DND-41 (cell line): ENCODE measurements around the gene PRRX2.

ENCODE experiments used
- ATAC-seq: fragments of 200-7000 bp; cut with Tn5 transposase; 3 replicates; pipeline ENCODE4 v1.9.1; 2021; ENCODE audit warnings: low read depth; ENCODE audit not compliant: insufficient read depth
- DNase-seq: peaks from one replicate; pipeline ENCODE4 v3.0.0-alpha.2; 2020
- H2AFZ ChIP-seq: 2 replicates; pipeline ENCODE4 v1.6.0; 2012; ENCODE audit warnings: low read depth, low read length
- H3K27ac ChIP-seq: 2 replicates; pipeline ENCODE4 v1.5.1; 2012; ENCODE audit warnings: low read length, inconsistent platforms
- H3K27me3 ChIP-seq: fragments of 200-600 bp; sonication (generic); 2 replicates; pipeline ENCODE4 v1.6.0; 2012; ENCODE audit warnings: low read length, mild to moderate bottlenecking, inconsistent platforms; ENCODE audit not compliant: insufficient read depth, poor library complexity
- H3K36me3 ChIP-seq: 2 replicates; pipeline ENCODE4 v1.5.1; 2012; ENCODE audit warnings: low read length, inconsistent platforms; ENCODE audit not compliant: insufficient read depth
- H3K4me1 ChIP-seq: 2 replicates; pipeline ENCODE4 v1.5.1; 2012; ENCODE audit warnings: mild to moderate bottlenecking, low read length; ENCODE audit not compliant: insufficient read depth
- H3K4me2 ChIP-seq: 2 replicates; pipeline ENCODE4 v1.6.0; 2012; ENCODE audit warnings: mild to moderate bottlenecking, moderate library complexity, low read length, inconsistent platforms; ENCODE audit not compliant: insufficient read depth
- H3K4me3 ChIP-seq, 2 experiments: fragments of 200-600 bp in 1 of 2; shearing (Covaris generic) in 1 of 2; 2 replicates each; pipeline ENCODE4 v1.5.1; 2012 to 2016; ENCODE audit warnings: inconsistent platforms in 2 of 2, low read length in 2 of 2, mild to moderate bottlenecking in 2 of 2, low read depth in 1 of 2, moderate library complexity in 1 of 2
- H3K79me2 ChIP-seq: 2 replicates; pipeline ENCODE4 v1.6.0; 2012; ENCODE audit warnings: low read length, inconsistent platforms; ENCODE audit not compliant: insufficient read depth
- H3K9ac ChIP-seq: 2 replicates; pipeline ENCODE4 v1.6.0; 2012; ENCODE audit warnings: low read depth, mild to moderate bottlenecking, inconsistent platforms, low read length, moderate library complexity
- H3K9me3 ChIP-seq: 2 replicates; pipeline ENCODE4 v1.5.1; 2012; ENCODE audit warnings: low read length, moderate library complexity, mild to moderate bottlenecking, inconsistent platforms; ENCODE audit not compliant: insufficient read depth, severe bottlenecking
- H4K20me1 ChIP-seq: 2 replicates; pipeline ENCODE4 v1.6.0; 2012; ENCODE audit warnings: low read length; ENCODE audit not compliant: insufficient read depth
- EZH2 ChIP-seq: IDR thresholded peaks from 3 replicates; pipeline ENCODE4 v1.6.1; 2012; ENCODE audit warnings: borderline replicate concordance, low read depth, mild to moderate bottlenecking, moderate library complexity, low read length, inconsistent platforms; ENCODE audit not compliant: severe bottlenecking
- TF ChIP-seq, protein P1 (sequence below): IDR thresholded peaks from 2 replicates; pipeline ENCODE4 v1.5.1; 2012; ENCODE audit warnings: borderline replicate concordance, low read length, moderate library complexity, mild to moderate bottlenecking; ENCODE audit not compliant: poor library complexity, severe bottlenecking; ENCODE audit errors: extremely low read depth

The PRRX2 gene

DNA sequence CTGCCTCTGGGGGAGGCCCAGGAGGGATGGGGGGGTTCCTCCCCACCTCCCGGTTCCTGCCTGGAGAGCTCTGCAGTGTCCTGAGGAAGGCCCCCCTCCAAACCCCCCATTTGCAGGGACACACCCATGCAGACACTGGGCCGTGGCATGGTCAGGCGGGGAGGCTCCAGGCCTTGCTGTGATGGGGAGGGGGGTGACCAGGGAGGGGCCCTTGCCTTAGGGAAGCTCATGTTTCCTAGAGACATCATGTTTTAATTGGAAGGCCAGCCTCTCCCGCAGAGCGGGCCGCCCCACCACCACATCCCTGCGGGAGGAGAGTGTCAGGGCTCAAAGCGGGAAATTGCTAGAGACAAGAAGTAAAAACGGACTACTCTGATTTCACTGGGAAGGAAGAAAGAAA lies 12.0 kb downstream of the PRRX2 start:
- no peak overlapping the region for H3K9ac ChIP-seq
- H3K9me3 ChIP-seq, result no peaks in the 10 kb centered on the region
- H3K36me3 ChIP-seq, result no peaks in the 10 kb centered on the region
- no peak overlapping the region for H3K4me2 ChIP-seq
- no peaks in the 10 kb centered on the region for H3K4me1 ChIP-seq
- H3K4me3 ChIP-seq, result no peak overlapping the region
- no peaks in the 10 kb centered on the region; the same call in 1 of the 2 replicates for H4K20me1 ChIP-seq
- no peak overlapping the region for H3K27ac ChIP-seq
- peaks cover 3% of the 10 kb centered on the region for H3K27me3 ChIP-seq
- ATAC-seq, result no peak
- TF ChIP-seq, protein P1, sequence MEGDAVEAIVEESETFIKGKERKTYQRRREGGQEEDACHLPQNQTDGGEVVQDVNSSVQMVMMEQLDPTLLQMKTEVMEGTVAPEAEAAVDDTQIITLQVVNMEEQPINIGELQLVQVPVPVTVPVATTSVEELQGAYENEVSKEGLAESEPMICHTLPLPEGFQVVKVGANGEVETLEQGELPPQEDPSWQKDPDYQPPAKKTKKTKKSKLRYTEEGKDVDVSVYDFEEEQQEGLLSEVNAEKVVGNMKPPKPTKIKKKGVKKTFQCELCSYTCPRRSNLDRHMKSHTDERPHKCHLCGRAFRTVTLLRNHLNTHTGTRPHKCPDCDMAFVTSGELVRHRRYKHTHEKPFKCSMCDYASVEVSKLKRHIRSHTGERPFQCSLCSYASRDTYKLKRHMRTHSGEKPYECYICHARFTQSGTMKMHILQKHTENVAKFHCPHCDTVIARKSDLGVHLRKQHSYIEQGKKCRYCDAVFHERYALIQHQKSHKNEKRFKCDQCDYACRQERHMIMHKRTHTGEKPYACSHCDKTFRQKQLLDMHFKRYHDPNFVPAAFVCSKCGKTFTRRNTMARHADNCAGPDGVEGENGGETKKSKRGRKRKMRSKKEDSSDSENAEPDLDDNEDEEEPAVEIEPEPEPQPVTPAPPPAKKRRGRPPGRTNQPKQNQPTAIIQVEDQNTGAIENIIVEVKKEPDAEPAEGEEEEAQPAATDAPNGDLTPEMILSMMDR, result no peak
- TF ChIP-seq EZH2, result no peak
- no peak for DNase-seq
- no peaks in the 10 kb centered on the region for H3K79me2 ChIP-seq
- H2AFZ ChIP-seq, result no peak overlapping the region

DNA sequence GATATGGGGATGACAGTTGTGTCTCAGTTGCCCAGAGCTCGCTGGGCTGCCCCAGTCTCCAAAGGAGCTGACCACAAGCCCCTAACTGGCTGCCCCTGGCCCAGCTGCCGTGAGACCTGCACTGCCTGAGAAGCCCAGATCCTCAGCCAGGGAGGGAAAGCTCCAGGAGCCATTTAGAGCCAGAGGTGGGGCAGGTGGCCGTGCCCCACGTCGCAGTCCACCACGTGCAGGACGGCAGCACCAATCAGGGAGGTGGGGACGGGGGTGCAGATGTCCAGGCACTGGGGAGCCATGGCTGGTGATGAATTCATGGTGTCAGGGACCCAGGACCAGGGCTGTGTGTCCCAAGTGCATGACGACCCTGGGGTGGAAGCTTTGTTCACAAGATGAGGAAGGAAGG lies 13.4 kb downstream of the PRRX2 start:
- TF ChIP-seq, protein P1, result no peak
- TF ChIP-seq EZH2, result no peak
- ATAC-seq (no peak), DNase-seq (no peak)
- H2AFZ ChIP-seq, result no peak overlapping the region
- no peaks in the 10 kb centered on the region for H3K4me1 ChIP-seq
- peaks cover 3% of the 10 kb centered on the region for H3K27me3 ChIP-seq
- no peaks in the 10 kb centered on the region; the same call in 1 of the 2 replicates for H4K20me1 ChIP-seq
- H3K4me3 ChIP-seq, result no peak overlapping the region
- H3K36me3 ChIP-seq, result no peaks in the 10 kb centered on the region
- H3K4me2 ChIP-seq, result no peak overlapping the region
- H3K9ac ChIP-seq, result no peak overlapping the region
- no peak overlapping the region for H3K27ac ChIP-seq
- no peaks in the 10 kb centered on the region for H3K79me2 ChIP-seq
- H3K9me3 ChIP-seq, result no peaks in the 10 kb centered on the region

DNA sequence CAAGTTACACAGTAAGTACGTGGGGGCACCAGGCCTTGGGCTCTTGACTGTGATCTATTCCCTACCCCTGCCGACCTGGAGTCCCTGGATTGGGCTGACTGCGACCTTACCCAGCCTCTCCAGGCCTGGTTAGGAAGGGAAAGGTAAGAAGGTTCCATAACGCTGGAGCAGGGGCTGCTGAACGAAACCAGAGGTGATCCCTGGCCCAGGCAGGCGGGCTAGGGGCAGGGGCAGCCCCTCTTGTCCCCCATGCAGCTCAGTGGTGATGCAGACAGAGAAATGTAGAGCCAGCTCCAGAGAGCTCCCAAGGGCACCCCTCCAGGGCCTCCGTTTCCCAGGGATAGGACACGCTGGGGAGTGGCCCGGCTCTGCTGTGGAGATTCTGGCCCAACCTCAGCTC lies 14.1 kb downstream of the PRRX2 start:
- TF ChIP-seq, protein P1, result no peak
- TF ChIP-seq EZH2, result no peak
- H3K27me3 ChIP-seq, result peaks cover 3% of the 10 kb centered on the region
- no peaks in the 10 kb centered on the region for H3K4me1 ChIP-seq
- no peaks in the 10 kb centered on the region for H3K79me2 ChIP-seq
- no peak overlapping the region for H3K4me2 ChIP-seq
- ATAC-seq, result no peak
- no peaks in the 10 kb centered on the region for H3K36me3 ChIP-seq
- H3K9ac ChIP-seq, result no peak overlapping the region
- H3K9me3 ChIP-seq, result no peaks in the 10 kb centered on the region
- no peak overlapping the region for H2AFZ ChIP-seq
- H4K20me1 ChIP-seq, result no peaks in the 10 kb centered on the region; the same call in 1 of the 2 replicates
- no peak for DNase-seq
- H3K27ac ChIP-seq, result no peak overlapping the region
- no peak overlapping the region for H3K4me3 ChIP-seq

DNA sequence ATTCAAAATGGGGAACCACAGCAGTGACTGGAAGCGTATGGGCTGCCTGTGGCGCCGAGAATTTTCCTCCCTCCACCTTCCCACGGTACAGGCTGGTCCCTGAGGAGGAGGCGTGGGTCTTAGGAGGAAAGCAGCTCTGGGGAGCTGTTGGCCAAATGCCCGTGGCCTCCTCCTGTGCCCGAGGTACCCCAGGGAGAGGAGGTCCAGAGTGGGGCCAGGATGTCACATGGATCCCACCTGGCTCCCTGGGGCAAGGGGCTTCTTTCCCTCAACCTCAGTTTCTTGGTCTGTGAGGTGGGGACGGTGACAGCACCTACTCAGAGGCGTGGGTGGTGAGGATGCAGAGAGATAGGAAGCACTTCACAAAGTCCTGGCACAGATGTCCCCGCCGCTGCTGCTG lies 16.5 kb downstream of the PRRX2 start:
- Histone ChIP-seq H3K36me3 (no peaks in the 10 kb centered on the region), H3K27ac (no peak overlapping the region), H3K9ac (no peak overlapping the region), H3K4me3 (no peak overlapping the region), H3K79me2 (no peaks in the 10 kb centered on the region), H3K27me3 (peaks cover 3% of the 10 kb centered on the region), H3K9me3 (no peaks in the 10 kb centered on the region), H3K4me1 (no peaks in the 10 kb centered on the region), H2AFZ (no peak overlapping the region), H4K20me1 (no peaks in the 10 kb centered on the region), H3K4me2 (no peak overlapping the region)
- TF ChIP-seq, protein P1, result no peak
- no peak for TF ChIP-seq EZH2
- ATAC-seq (no peak), DNase-seq (no peak)
